Measurements from ENCODE around the gene NDUFA12. TPM values are rescaled to one million over a fixed set of nuclear protein-coding genes. Genes with fewer than 3 reads are reported as not detected.

NDUFA12 gene
- polyA plus RNA-seq, 1 experiment: 52.7 TPM

- ChIA-PET CTCF (interaction anchor here (0.9 kb wide), 1 partner anchor 10 kb away, joined by 3 read pairs; no protein-coding TSS in a partner anchor), POLR2A (interaction anchor here (0.6 kb wide), 1 partner anchor 127 kb away, joined by 4 read pairs; no protein-coding TSS in a partner anchor)
- no peak for TF ChIP-seq CTCF (IDR thresholded peaks at IDR 0.05; ENCODE audit: insufficient read depth, low read depth, low read length)
- DNase-seq (ENCODE audit: low read depth): no peak
- Histone ChIP-seq H3K36me3 (ENCODE audit: control insufficient read depth, insufficient read depth, low read length) (no peaks in the 10 kb centered on the region), H3K4me3 (ENCODE audit: low read depth, low read length) (no peak overlapping the region), H3K27me3 (ENCODE audit: control insufficient read depth, insufficient read depth, low read length) (peaks cover 6% of the 10 kb centered on the region)
Observed at GRCh38 chr12:94951071-94951934, 52.2 kb downstream of the NDUFA12 start.

DNA sequence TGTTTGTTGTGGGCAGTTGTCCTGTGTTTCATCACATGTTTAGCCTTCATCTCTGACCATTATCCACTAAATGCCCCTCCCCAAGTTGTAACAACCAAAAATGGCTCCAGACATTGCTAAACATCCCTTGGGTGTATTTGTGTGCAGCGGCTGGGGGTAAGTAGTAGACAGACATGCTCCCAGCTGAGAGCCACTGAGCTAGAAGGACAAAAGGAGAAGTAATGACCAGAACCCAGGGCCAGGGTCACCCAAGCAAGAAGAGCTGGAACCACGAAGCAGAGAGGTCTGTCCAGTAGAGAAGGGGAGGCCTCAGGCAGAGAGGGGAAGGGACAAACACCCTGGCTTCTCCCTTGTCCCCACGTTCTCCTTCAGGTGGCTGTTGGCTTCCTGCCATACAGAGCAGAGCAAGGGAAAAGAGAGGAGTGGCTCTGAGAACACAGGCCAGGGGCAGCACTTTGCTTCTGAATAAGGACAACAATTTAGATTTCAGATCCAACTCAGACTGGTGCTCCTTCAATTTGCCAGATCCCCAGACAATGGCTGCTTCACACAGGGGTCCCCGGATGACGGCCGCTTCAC is 55.2 kb downstream of the NDUFA12 start:
- H3K27me3 ChIP-seq (ENCODE audit: control insufficient read depth, insufficient read depth, low read length): peaks cover 2% of the 10 kb centered on the region
- no peaks in the 10 kb centered on the region for H3K36me3 ChIP-seq (ENCODE audit: control insufficient read depth, insufficient read depth, low read length)
- no peak for DNase-seq (ENCODE audit: low read depth)
- no peak overlapping the region for H3K4me3 ChIP-seq (ENCODE audit: low read depth, low read length)
- no peak for TF ChIP-seq CTCF (IDR thresholded peaks at IDR 0.05; ENCODE audit: insufficient read depth, low read depth, low read length)
- POLR2A ChIA-PET: no interaction called here
- CTCF ChIA-PET: no interaction called here

DNA sequence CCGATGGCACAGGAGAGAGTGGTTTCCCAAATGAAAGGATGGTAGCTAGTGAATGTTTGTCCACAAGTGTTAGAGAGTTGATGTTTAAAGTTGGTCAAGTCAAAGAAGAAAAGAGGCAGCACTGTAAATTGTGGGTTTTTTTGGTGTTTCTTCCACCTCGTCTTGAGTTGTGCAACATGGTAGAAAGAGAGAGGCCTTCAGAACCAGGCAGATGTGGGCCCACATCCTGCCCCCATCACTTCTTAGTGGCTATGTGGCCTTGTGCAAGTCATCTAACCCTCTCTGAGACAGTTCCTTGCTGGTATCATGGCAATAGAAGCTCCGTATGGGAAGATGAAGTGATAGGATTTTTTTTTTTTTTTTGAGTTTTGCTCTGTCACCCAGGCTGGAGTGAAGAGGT is 60.8 kb downstream of the NDUFA12 start:
- no peak for DNase-seq (ENCODE audit: low read depth)
- no peak overlapping the region for H3K4me3 ChIP-seq (ENCODE audit: low read depth, low read length)
- TF ChIP-seq CTCF (IDR thresholded peaks at IDR 0.05; ENCODE audit: insufficient read depth, low read depth, low read length): no peak
- no peaks in the 10 kb centered on the region; the same call in 1 of the 2 replicates for H3K27me3 ChIP-seq (ENCODE audit: control insufficient read depth, insufficient read depth, low read length)
- H3K36me3 ChIP-seq (ENCODE audit: control insufficient read depth, insufficient read depth, low read length): no peaks in the 10 kb centered on the region
- CTCF ChIA-PET: no interaction called here
- POLR2A ChIA-PET: interaction anchor here (0.6 kb wide), 1 partner anchor 14 kb away, joined by 3 read pairs; no protein-coding TSS in a partner anchor

DNA sequence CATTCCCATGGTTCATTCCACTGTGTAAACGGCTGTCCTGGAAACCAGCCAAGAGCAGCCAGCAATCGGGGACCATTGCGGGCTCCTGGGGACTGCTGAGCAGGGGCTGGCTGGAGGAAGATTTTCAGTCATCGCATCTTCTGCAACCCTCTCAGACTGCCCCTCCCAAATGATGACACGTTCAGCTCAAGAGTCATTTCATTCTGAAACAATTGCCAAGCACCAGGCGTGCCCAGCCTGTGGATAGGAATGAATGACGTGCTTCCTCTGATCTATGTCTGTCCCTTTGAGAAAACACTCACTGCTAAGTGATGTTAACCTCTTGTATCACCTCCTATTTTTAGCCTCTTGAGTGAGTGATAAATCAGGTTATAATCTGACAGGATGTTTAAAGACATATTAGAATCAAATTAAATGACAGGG is 62.0 kb downstream of the NDUFA12 start:
- CTCF ChIA-PET: no interaction called here
- peak; percentile 39 for DNase-seq (ENCODE audit: low read depth)
- H3K4me3 ChIP-seq (ENCODE audit: low read depth, low read length): no peak overlapping the region
- POLR2A ChIA-PET: no interaction called here
- no peaks in the 10 kb centered on the region for H3K27me3 ChIP-seq (ENCODE audit: control insufficient read depth, insufficient read depth, low read length)
- TF ChIP-seq CTCF (IDR thresholded peaks at IDR 0.05; ENCODE audit: insufficient read depth, low read depth, low read length): no peak
- H3K36me3 ChIP-seq (ENCODE audit: control insufficient read depth, insufficient read depth, low read length): no peaks in the 10 kb centered on the region

- POLR2A ChIA-PET: no interaction called here
- H3K36me3 ChIP-seq (ENCODE audit: control insufficient read depth, insufficient read depth, low read length): no peaks in the 10 kb centered on the region
- no peak overlapping the region for H3K4me3 ChIP-seq (ENCODE audit: low read depth, low read length)
- no peaks in the 10 kb centered on the region for H3K27me3 ChIP-seq (ENCODE audit: control insufficient read depth, insufficient read depth, low read length)
- no peak for TF ChIP-seq CTCF (IDR thresholded peaks at IDR 0.05; ENCODE audit: insufficient read depth, low read depth, low read length)
- CTCF ChIA-PET: no interaction called here
- no peak for DNase-seq (ENCODE audit: low read depth)
Observed at GRCh38 chr12:94940771-94941170, 62.7 kb downstream of the NDUFA12 start.
